Stimulated activated CD4-positive, alpha-beta T cell treated with anti-CD3 and anti-CD28 coated beads, Interleukin-12 subunit alpha, Interleukin-12 subunit beta, amount 100 ng/mL, for 24 hours (primary cell): ENCODE data around the gene SLC22A15.
"Not testable (repeated sequence)": the region's sequence is repeated elsewhere in the genome, so short reads cannot be mapped to it uniquely, and the experiment has no call there.

ENCODE experiments used
- DNase-seq, 2 experiments: peaks; one replicate each; pipeline ENCODE4 v3.0.0-alpha.2; 2020; ENCODE audit warnings: low read depth in 2 of 2

SLC22A15 gene

GRCh38 chr1:115976062-115976920 lies at the start of gene SLC22A15:
Gene SLC22A15, plus strand, starts transcription at chr1:115976513. Its CDS starts 115 bp downstream, at chr1:115976628.
- DNase-seq, result peak in 1 of 2 experiments; percentile 17

GRCh38 chr1:115927971-115928370 lies 48.3 kb upstream of the SLC22A15 start:
- no peak for DNase-seq

GRCh38 chr1:115929881-115930280 lies 46.4 kb upstream of the SLC22A15 start:
- DNase-seq, result no peak

GRCh38 chr1:115933625-115934024 lies 42.7 kb upstream of the SLC22A15 start:
- DNase-seq, result no peak

- no peak for DNase-seq
Measured at GRCh38 chr1:115939455-115939854, 36.9 kb upstream of the SLC22A15 start.

GRCh38 chr1:115946116-115946515 lies 30.2 kb upstream of the SLC22A15 start:
- no peak for DNase-seq

GRCh38 chr1:115949156-115949555 lies 27.2 kb upstream of the SLC22A15 start:
- no peak for DNase-seq

GRCh38 chr1:115951560-115951959 lies 24.8 kb upstream of the SLC22A15 start:
- DNase-seq, result no peak

- DNase-seq, result no peak
Measured at GRCh38 chr1:115952547-115952946, 23.8 kb upstream of the SLC22A15 start.

- DNase-seq, result no peak
Measured at GRCh38 chr1:115953180-115953579, 23.1 kb upstream of the SLC22A15 start.

GRCh38 chr1:115954684-115955083 lies 21.6 kb upstream of the SLC22A15 start:
- no peak for DNase-seq

- no peak for DNase-seq
Measured at GRCh38 chr1:115955228-115955627, 21.1 kb upstream of the SLC22A15 start.

GRCh38 chr1:115958866-115959265 lies 17.4 kb upstream of the SLC22A15 start:
- DNase-seq, result no peak

- DNase-seq, result no peak
Measured at GRCh38 chr1:115969509-115969908, 6.8 kb upstream of the SLC22A15 start.

GRCh38 chr1:115971778-115972177 lies 4.5 kb upstream of the SLC22A15 start:
- not testable (repeated sequence) for DNase-seq

- no peak for DNase-seq
Measured at GRCh38 chr1:115973154-115973553, 3.2 kb upstream of the SLC22A15 start.

GRCh38 chr1:115975569-115976061 lies 698 bp upstream of the SLC22A15 start:
- no peak for DNase-seq

- DNase-seq, result no peak
Measured at GRCh38 chr1:115976921-115977498, 697 bp downstream of the SLC22A15 start.

- DNase-seq, result no peak
Measured at GRCh38 chr1:115977499-115978258, 1.4 kb downstream of the SLC22A15 start.

- DNase-seq, result no peak
Measured at GRCh38 chr1:115978292-115978941, 2.1 kb downstream of the SLC22A15 start.

- DNase-seq, result no peak
Measured at GRCh38 chr1:115980156-115980555, 3.8 kb downstream of the SLC22A15 start.
